Suprapubic skin (tissue), 4 donors: ENCODE results near the gene CYP8B1. TPM values are rescaled to one million over a fixed set of nuclear protein-coding genes. Genes with fewer than 3 reads are reported as not detected.
A peak's percentile ranks its signal among the peaks of the same experiment; 100 is the strongest.
"Not testable (repeated sequence)": the region's sequence is repeated elsewhere in the genome, so short reads cannot be mapped to it uniquely, and the experiment has no call there.

Experiments
- DNase-seq, 2 donors: peaks; one replicate each; pipeline ENCODE4 v3.0.0-alpha.2; 2019; ENCODE audit warnings: low spot score in 2 of 2
- H3K27ac ChIP-seq: fragments of 200-600 bp; sonication (generic); one replicate; pipeline ENCODE4 v1.5.1; 2019
- H3K27me3 ChIP-seq: fragments of 200-600 bp; sonication (generic); one replicate; pipeline ENCODE4 v1.5.1; 2019
- H3K36me3 ChIP-seq: fragments of 200-600 bp; sonication (generic); one replicate; pipeline ENCODE4 v1.5.1; 2019
- H3K4me1 ChIP-seq: fragments of 200-600 bp; sonication (generic); one replicate; pipeline ENCODE4 v1.5.1; 2019
- H3K4me3 ChIP-seq: fragments of 200-600 bp; sonication (generic); one replicate; pipeline ENCODE4 v1.5.1; 2019; ENCODE audit warnings: mild to moderate bottlenecking
- H3K9me3 ChIP-seq: fragments of 200-600 bp; sonication (generic); one replicate; pipeline ENCODE4 v1.5.1; 2019
- EP300 ChIP-seq: sonication (generic); formaldehyde crosslinking; IDR thresholded peaks from one replicate; pipeline ENCODE4 v1.6.1; 2017; ENCODE audit warnings: antibody characterized with exemption
- POLR2A ChIP-seq, 2 donors: fragments of 450-650 bp; IDR thresholded peaks; one replicate each; pipeline ENCODE4 v1.6.1; 2017; ENCODE audit warnings: antibody characterized with exemption in 2 of 2, mild to moderate bottlenecking in 2 of 2, moderate library complexity in 2 of 2
- POLR2AphosphoS5 ChIP-seq, 3 donors: sonication (generic); formaldehyde crosslinking; IDR thresholded peaks; one replicate each; pipeline ENCODE4 v1.6.1; 2017; ENCODE audit warnings: antibody characterized with exemption in 3 of 3
- WGBS: methylation state at CpG from one replicate; pipeline ENCODE4 v1.1.5; 2018; 5-methylcytosine and 5-hydroxymethylcytosine counted together
- total RNA-seq, 4 donors: library from RNA; depleted of rRNA; stranded (reverse); fragments of >200 nt; gene quantifications; one replicate each; pipeline ENCODE4 v1.1.0, GENCODE V29; 2016
- TF ChIP-seq, protein P1 (sequence below), 2 donors: fragments of 200-600 bp in 1 of 2; fragments of 450-650 bp in 1 of 2; sonication (generic) in 1 of 2; IDR thresholded peaks; one replicate each; pipeline ENCODE4 v1.5.1; 2016 to 2019; ENCODE audit warnings: antibody characterized with exemption in 2 of 2, mild to moderate bottlenecking in 1 of 2, moderate library complexity in 1 of 2

The CYP8B1 gene
- total RNA-seq, 4 donors from 2014 or later = not detected

DNA sequence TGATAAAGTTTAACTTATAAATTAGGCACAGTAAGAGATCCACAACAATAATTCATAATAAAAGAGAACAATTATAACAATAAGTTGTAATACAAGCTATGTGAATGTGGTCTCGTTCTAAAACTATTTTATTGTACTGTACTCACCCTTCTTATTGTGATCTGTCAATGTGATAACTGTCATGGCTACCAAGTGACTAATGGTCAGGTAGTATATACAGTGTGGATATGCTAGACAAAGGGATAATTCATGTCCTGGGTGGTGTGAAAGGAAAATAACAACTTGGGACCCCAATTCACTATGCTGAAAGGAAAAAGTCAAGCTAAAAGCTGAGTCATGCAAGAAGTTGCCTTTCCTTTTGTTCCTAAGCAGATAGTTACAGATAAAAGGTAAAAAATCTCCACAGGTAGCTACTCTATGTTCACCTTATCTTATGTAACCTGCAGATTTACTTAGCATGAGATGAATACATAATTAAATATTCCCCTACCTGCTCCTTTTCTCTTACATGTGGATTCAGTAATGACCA, 10.7 kb upstream of the CYP8B1 start:
- 76% methylated on average over 1 of the region's 1 CpG for WGBS
- H3K9me3 ChIP-seq = no peaks in the 10 kb centered on the region
- H3K4me1 ChIP-seq = peaks cover under 1% of the 10 kb centered on the region
- no peak for TF ChIP-seq POLR2A (IDR thresholded peaks at IDR 0.05)
- TF ChIP-seq, protein P1, sequence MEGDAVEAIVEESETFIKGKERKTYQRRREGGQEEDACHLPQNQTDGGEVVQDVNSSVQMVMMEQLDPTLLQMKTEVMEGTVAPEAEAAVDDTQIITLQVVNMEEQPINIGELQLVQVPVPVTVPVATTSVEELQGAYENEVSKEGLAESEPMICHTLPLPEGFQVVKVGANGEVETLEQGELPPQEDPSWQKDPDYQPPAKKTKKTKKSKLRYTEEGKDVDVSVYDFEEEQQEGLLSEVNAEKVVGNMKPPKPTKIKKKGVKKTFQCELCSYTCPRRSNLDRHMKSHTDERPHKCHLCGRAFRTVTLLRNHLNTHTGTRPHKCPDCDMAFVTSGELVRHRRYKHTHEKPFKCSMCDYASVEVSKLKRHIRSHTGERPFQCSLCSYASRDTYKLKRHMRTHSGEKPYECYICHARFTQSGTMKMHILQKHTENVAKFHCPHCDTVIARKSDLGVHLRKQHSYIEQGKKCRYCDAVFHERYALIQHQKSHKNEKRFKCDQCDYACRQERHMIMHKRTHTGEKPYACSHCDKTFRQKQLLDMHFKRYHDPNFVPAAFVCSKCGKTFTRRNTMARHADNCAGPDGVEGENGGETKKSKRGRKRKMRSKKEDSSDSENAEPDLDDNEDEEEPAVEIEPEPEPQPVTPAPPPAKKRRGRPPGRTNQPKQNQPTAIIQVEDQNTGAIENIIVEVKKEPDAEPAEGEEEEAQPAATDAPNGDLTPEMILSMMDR (IDR thresholded peaks at IDR 0.05) = no peak
- no peak for TF ChIP-seq EP300
- TF ChIP-seq POLR2AphosphoS5 (IDR thresholded peaks at IDR 0.05) = no peak
- no peak for DNase-seq
- no peak overlapping the region for H3K27ac ChIP-seq
- H3K27me3 ChIP-seq = no peaks in the 10 kb centered on the region
- no peaks in the 10 kb centered on the region for H3K36me3 ChIP-seq
- no peak overlapping the region for H3K4me3 ChIP-seq

GRCh38 chr3:42884324-42884723, 8.6 kb upstream of the CYP8B1 start:
- no peaks in the 10 kb centered on the region for H3K27me3 ChIP-seq
- 64% methylated on average over 2 of the region's 2 CpGs for WGBS
- H3K27ac ChIP-seq = no peak overlapping the region

DNA sequence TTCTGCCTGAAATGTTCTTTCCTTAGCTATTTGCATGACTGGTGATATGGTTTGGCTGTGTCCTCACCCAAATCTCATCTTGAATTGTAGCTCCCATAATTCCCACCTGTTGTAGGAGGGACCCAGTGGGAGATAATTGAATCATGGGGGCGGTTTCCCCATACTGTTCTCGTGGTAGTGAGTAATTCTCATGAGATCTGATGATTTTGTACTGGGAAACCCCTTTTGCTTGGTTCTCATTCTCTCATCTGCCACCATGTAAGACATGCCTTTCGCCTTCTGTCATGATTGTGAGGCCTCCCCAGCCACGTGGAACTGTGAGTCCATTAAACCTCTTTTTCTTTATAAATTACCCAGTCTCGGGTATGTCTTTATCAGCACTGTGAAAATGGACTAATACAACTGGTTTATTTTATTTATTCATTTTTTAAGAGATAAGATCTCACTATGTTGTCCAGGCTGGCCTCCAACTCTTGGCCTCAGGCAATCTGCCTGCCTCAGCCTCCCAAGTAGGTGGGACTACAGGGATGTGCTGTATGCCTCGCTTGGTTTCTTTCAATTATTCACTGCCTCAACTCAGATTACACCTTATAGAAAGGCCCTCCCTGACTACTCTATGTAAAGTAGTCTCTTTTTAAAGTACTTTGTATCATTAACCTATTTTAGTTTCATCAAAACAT, 7.7 kb upstream of the CYP8B1 start:
- WGBS = 74% methylated on average over 6 of the region's 6 CpGs
- not testable (repeated sequence) for H3K4me1 ChIP-seq, H3K36me3 ChIP-seq, H3K27ac ChIP-seq, H3K9me3 ChIP-seq, DNase-seq, H3K27me3 ChIP-seq, H3K4me3 ChIP-seq

More at GRCh38 chr3:42884324-42884723, 8.6 kb upstream of the CYP8B1 start:
- no peak for DNase-seq
- Histone ChIP-seq H3K4me3 (no peak overlapping the region), H3K4me1 (peaks cover 4% of the 10 kb centered on the region), H3K36me3 (no peaks in the 10 kb centered on the region), H3K9me3 (no peaks in the 10 kb centered on the region)
- TF ChIP-seq, protein P1 (IDR thresholded peaks at IDR 0.05) = no peak
- no peak for TF ChIP-seq EP300
- no peak for TF ChIP-seq POLR2A (IDR thresholded peaks at IDR 0.05)
- TF ChIP-seq POLR2AphosphoS5 (IDR thresholded peaks at IDR 0.05) = no peak

DNA sequence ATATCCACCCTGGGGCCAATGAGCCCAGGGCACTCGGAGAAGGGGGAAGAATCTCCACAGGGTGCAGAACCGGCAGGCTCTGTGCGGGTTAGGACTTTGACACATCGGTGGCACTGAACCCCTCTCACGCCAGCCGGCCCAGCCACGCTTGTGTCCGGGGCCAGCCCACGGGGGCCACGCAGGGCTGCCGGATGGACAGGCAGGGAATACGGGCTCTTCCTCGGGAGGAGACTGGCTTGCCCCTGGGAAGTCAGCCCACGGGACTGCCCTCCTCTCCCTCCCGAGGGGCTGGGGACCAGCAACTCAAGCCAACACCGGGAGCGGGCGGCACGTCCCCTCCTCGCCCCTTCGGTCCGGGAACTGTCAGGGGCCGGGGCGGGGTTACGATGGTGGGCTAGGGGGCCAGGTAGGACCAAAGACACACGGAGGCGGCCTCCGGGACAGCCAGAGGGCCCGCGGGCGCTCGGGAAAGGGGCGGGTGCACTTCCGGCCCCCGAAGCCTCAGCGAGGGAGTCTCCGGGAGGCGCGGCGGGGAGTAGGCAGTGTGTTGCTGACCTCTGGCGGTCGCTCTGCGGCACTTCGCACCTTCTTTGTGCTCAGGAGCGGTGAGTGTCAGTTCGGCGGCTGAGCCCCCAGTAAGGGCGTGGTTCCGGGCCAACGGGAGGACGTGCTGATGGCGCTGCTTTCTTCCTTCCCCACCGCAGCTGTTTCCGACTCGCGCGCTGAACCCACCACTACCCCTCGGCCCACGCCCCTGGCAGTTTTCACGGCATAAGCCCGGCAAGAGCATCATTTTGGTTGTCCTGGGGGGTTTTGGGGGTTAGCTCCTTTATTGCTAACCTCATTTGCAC, 5.1 kb upstream of the CYP8B1 start:
- TF ChIP-seq EP300 = no peak
- TF ChIP-seq POLR2AphosphoS5 (IDR thresholded peaks at IDR 0.05) = peak in 1 of 3 donors; percentile 23
- no peak for TF ChIP-seq POLR2A (IDR thresholded peaks at IDR 0.05)
- TF ChIP-seq, protein P1 (IDR thresholded peaks at IDR 0.05) = peak; percentile 77 to 92
- no peaks in the 10 kb centered on the region for H3K9me3 ChIP-seq
- peak overlapping the region; percentile 18 for H3K27ac ChIP-seq
- H3K4me3 ChIP-seq = peak overlapping the region; percentile 60
- no peaks in the 10 kb centered on the region for H3K27me3 ChIP-seq
- DNase-seq = peak; percentile 93 to 94
- WGBS = 10% methylated on average over 15 of the region's 61 CpGs
- H3K36me3 ChIP-seq = no peaks in the 10 kb centered on the region
- peaks cover 4% of the 10 kb centered on the region for H3K4me1 ChIP-seq

DNA sequence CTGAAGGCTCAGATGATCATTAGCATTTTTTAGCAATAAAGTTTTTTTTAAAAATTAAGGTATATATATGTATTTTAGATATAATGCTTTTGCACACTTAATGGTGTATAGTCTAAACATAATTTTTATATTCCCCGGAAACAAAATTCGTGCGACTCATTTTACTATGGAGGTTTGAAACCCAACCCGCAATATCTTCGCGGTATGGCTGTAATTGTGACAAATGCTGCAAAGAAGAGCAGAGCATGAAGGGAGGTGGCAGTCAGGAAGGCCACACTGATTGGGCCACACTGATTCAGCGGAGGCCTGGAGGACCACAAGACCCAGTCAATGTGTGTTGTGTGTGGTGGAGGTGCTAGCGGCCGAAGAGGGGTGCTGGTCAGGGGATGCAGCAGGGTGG, 4.5 kb upstream of the CYP8B1 start:
- no peak overlapping the region for H3K27ac ChIP-seq
- TF ChIP-seq POLR2A (IDR thresholded peaks at IDR 0.05) = no peak
- no peak for TF ChIP-seq POLR2AphosphoS5 (IDR thresholded peaks at IDR 0.05)
- no peak for TF ChIP-seq EP300
- TF ChIP-seq, protein P1 (IDR thresholded peaks at IDR 0.05) = no peak
- 86% methylated on average over 9 of the region's 9 CpGs for WGBS

More for the DNA sequence above, 4.5 kb upstream of the CYP8B1 start:
- DNase-seq = no peak
- H3K4me3 ChIP-seq = peak overlapping the region; percentile 60
- H3K9me3 ChIP-seq = no peaks in the 10 kb centered on the region
- H3K4me1 ChIP-seq = peaks cover 4% of the 10 kb centered on the region
- H3K27me3 ChIP-seq = no peaks in the 10 kb centered on the region
- H3K36me3 ChIP-seq = no peaks in the 10 kb centered on the region
